Neuron (in vitro differentiated cells): ENCODE results near the gene KIAA1328.

Experiments
- H2AFZ ChIP-seq: one replicate; pipeline ENCODE4 v1.6.1; 2013; ENCODE audit warnings: low read depth, mild to moderate bottlenecking, inconsistent platforms, low read length, moderate library complexity
- H3K27me3 ChIP-seq: one replicate; pipeline ENCODE4 v1.6.1; 2013; ENCODE audit warnings: low read length; ENCODE audit not compliant: insufficient read depth
- H3K36me3 ChIP-seq: one replicate; pipeline ENCODE4 v1.6.1; 2013; ENCODE audit warnings: low read length; ENCODE audit not compliant: insufficient read depth
- H3K4me1 ChIP-seq: one replicate; pipeline ENCODE4 v1.6.1; 2013; ENCODE audit warnings: low read length; ENCODE audit not compliant: insufficient read depth
- H3K4me3 ChIP-seq: 2 replicates; pipeline ENCODE4 v1.5.1; 2013; ENCODE audit warnings: mild to moderate bottlenecking, low read length, moderate library complexity
- H3K9me3 ChIP-seq: one replicate; pipeline ENCODE4 v1.6.1; 2013; ENCODE audit warnings: low read length

KIAA1328 gene

GRCh38 chr18:37242091-37242490 is 413.2 kb downstream of the KIAA1328 start:
- Histone ChIP-seq H3K36me3 (no peaks in the 10 kb centered on the region), H3K4me3 (no peak overlapping the region), H3K4me1 (no peaks in the 10 kb centered on the region), H2AFZ (no peak overlapping the region), H3K27me3 (peaks cover 4% of the 10 kb centered on the region), H3K9me3 (no peaks in the 10 kb centered on the region)

GRCh38 chr18:37242826-37243560 is 414.1 kb downstream of the KIAA1328 start:
- H3K9me3 ChIP-seq = no peaks in the 10 kb centered on the region
- no peak overlapping the region for H3K4me3 ChIP-seq
- peaks cover 4% of the 10 kb centered on the region for H3K27me3 ChIP-seq
- H2AFZ ChIP-seq = no peak overlapping the region
- no peaks in the 10 kb centered on the region for H3K4me1 ChIP-seq
- H3K36me3 ChIP-seq = no peaks in the 10 kb centered on the region

- Histone ChIP-seq H3K4me3 (no peak overlapping the region), H3K4me1 (no peaks in the 10 kb centered on the region), H3K9me3 (no peaks in the 10 kb centered on the region), H3K36me3 (no peaks in the 10 kb centered on the region), H3K27me3 (peaks cover 4% of the 10 kb centered on the region), H2AFZ (no peak overlapping the region)
Observed at GRCh38 chr18:37243741-37244140, 414.8 kb downstream of the KIAA1328 start.

- Histone ChIP-seq H3K4me3 (no peak overlapping the region), H3K9me3 (no peaks in the 10 kb centered on the region), H3K36me3 (no peaks in the 10 kb centered on the region), H3K4me1 (no peaks in the 10 kb centered on the region), H3K27me3 (peaks cover 6% of the 10 kb centered on the region), H2AFZ (no peak overlapping the region)
Observed at GRCh38 chr18:37244618-37245017, 415.7 kb downstream of the KIAA1328 start.

GRCh38 chr18:37246779-37247340 is 417.9 kb downstream of the KIAA1328 start:
- Histone ChIP-seq H2AFZ (no peak overlapping the region), H3K27me3 (peaks cover 23% of the 10 kb centered on the region), H3K9me3 (no peaks in the 10 kb centered on the region), H3K4me3 (no peak overlapping the region), H3K36me3 (no peaks in the 10 kb centered on the region), H3K4me1 (no peaks in the 10 kb centered on the region)

GRCh38 chr18:37247497-37248161 is 418.7 kb downstream of the KIAA1328 start:
- Histone ChIP-seq H3K4me1 (no peaks in the 10 kb centered on the region), H3K27me3 (peaks cover 26% of the 10 kb centered on the region), H2AFZ (no peak overlapping the region), H3K9me3 (no peaks in the 10 kb centered on the region), H3K4me3 (no peak overlapping the region), H3K36me3 (no peaks in the 10 kb centered on the region)

GRCh38 chr18:37248281-37248680 is 419.4 kb downstream of the KIAA1328 start:
- Histone ChIP-seq H3K9me3 (no peaks in the 10 kb centered on the region), H3K4me3 (no peak overlapping the region), H3K36me3 (no peaks in the 10 kb centered on the region), H3K4me1 (peaks cover under 1% of the 10 kb centered on the region), H3K27me3 (peaks cover 33% of the 10 kb centered on the region), H2AFZ (no peak overlapping the region)

GRCh38 chr18:37249171-37249886 is 420.4 kb downstream of the KIAA1328 start:
- Histone ChIP-seq H3K4me1 (peaks cover 3% of the 10 kb centered on the region), H3K27me3 (peaks cover 34% of the 10 kb centered on the region), H3K9me3 (no peaks in the 10 kb centered on the region), H2AFZ (no peak overlapping the region), H3K36me3 (no peaks in the 10 kb centered on the region), H3K4me3 (no peak overlapping the region)

- no peak overlapping the region for H3K4me3 ChIP-seq
- peaks cover 41% of the 10 kb centered on the region for H3K27me3 ChIP-seq
- H2AFZ ChIP-seq = no peak overlapping the region
- peaks cover 6% of the 10 kb centered on the region for H3K4me1 ChIP-seq
- H3K9me3 ChIP-seq = no peaks in the 10 kb centered on the region
- no peaks in the 10 kb centered on the region for H3K36me3 ChIP-seq
Observed at GRCh38 chr18:37249895-37250618, 421.1 kb downstream of the KIAA1328 start.

GRCh38 chr18:37251679-37252078 is 422.8 kb downstream of the KIAA1328 start:
- H3K4me3 ChIP-seq = no peak overlapping the region
- no peaks in the 10 kb centered on the region for H3K9me3 ChIP-seq
- no peak overlapping the region for H2AFZ ChIP-seq
- no peaks in the 10 kb centered on the region for H3K36me3 ChIP-seq
- H3K27me3 ChIP-seq = peaks cover 52% of the 10 kb centered on the region
- peaks cover 6% of the 10 kb centered on the region for H3K4me1 ChIP-seq

- Histone ChIP-seq H3K9me3 (no peaks in the 10 kb centered on the region), H3K4me3 (no peak overlapping the region), H3K4me1 (peaks cover 6% of the 10 kb centered on the region), H3K36me3 (no peaks in the 10 kb centered on the region), H3K27me3 (peaks cover 59% of the 10 kb centered on the region), H2AFZ (no peak overlapping the region)
Observed at GRCh38 chr18:37252342-37252741, 423.4 kb downstream of the KIAA1328 start.

GRCh38 chr18:37252854-37253393 is 424.0 kb downstream of the KIAA1328 start:
- Histone ChIP-seq H3K9me3 (no peaks in the 10 kb centered on the region), H3K36me3 (no peaks in the 10 kb centered on the region), H3K4me1 (peaks cover 6% of the 10 kb centered on the region), H3K27me3 (peaks cover 61% of the 10 kb centered on the region), H2AFZ (peak overlapping the region; percentile 82), H3K4me3 (no peak overlapping the region)
